Sigmoid colon (tissue), 7 donors: ENCODE measurements around the gene SULF2. TPM values are rescaled to one million over a fixed set of nuclear protein-coding genes. Genes with fewer than 3 reads are reported as not detected.

Source experiments
- DNase-seq: peaks from one replicate; pipeline ENCODE4 v3.0.0-alpha.2; 2019
- H3K27ac ChIP-seq, 4 donors: fragments of 200-600 bp; sonication (generic); one replicate each; pipeline ENCODE4 v1.5.1; 2016 to 2019; ENCODE audit warnings: mild to moderate bottlenecking in 1 of 4
- H3K27me3 ChIP-seq, 3 donors: fragments of 200-600 bp; sonication (generic); one replicate each; pipeline ENCODE4 v1.5.1; 2019; ENCODE audit warnings: mild to moderate bottlenecking in 1 of 3
- H3K36me3 ChIP-seq, 4 donors: fragments of 200-600 bp; sonication (generic); one replicate each; pipeline ENCODE4 v1.5.1; 2016 to 2019
- H3K4me1 ChIP-seq, 4 donors: fragments of 200-600 bp; sonication (generic); one replicate each; pipeline ENCODE4 v1.5.1; 2017 to 2019
- H3K4me3 ChIP-seq, 4 donors: fragments of 200-600 bp; sonication (generic); one replicate each; pipeline ENCODE4 v1.5.1; 2017 to 2019; ENCODE audit warnings: mild to moderate bottlenecking in 2 of 4, moderate library complexity in 1 of 4
- H3K9me3 ChIP-seq, 4 donors: fragments of 200-600 bp in 3 of 4; sonication (generic) in 3 of 4; one replicate each; pipeline versions ENCODE4 v1.5.1 to v1.6.1; 2013 to 2019
- CTCF ChIP-seq, 4 experiments: fragments of 450-650 bp in 3 of 4; fragments of 200-600 bp in 1 of 4; IDR thresholded peaks; one replicate each; pipeline ENCODE4 v1.5.1; 2016 to 2019; ENCODE audit warnings: antibody characterized with exemption in 4 of 4, mild to moderate bottlenecking in 3 of 4, moderate library complexity in 2 of 4
- EP300 ChIP-seq, 4 donors: sonication (generic); formaldehyde crosslinking; IDR thresholded peaks; one replicate each; pipeline ENCODE4 v1.6.1; 2017; ENCODE audit warnings: antibody characterized with exemption in 4 of 4
- POLR2A ChIP-seq, 2 donors: fragments of 450-650 bp; IDR thresholded peaks; one replicate each; pipeline ENCODE4 v1.6.1; 2016; ENCODE audit warnings: antibody characterized with exemption in 2 of 2, mild to moderate bottlenecking in 2 of 2, moderate library complexity in 2 of 2
- POLR2AphosphoS5 ChIP-seq, 4 donors: sonication (generic); formaldehyde crosslinking; IDR thresholded peaks; one replicate each; pipeline ENCODE4 v1.6.1; 2017; ENCODE audit warnings: antibody characterized with exemption in 4 of 4
- WGBS, 2 donors: extraction: QIAGEN DNeasy Blood & Tissue Kit; methylation state at CpG; one replicate each; pipeline ENCODE4 v1.1.7; 2013; 5-methylcytosine and 5-hydroxymethylcytosine counted together
- intact Hi-C: fragments of 100-400 bp; cut with DNase I; formaldehyde crosslinking; loops from one replicate; pipeline ENCODE4 v1.15.1; 2023
- polyA plus RNA-seq, 3 donors: library from polyadenylated mRNA; stranded (reverse); fragments of 200-250 nt; gene quantifications; one replicate each; pipeline ENCODE4 v1.2.3, GENCODE V29; 2013
- total RNA-seq, 4 donors: library from RNA; depleted of rRNA; stranded (reverse); fragments of >200 nt; gene quantifications; one replicate each; pipeline ENCODE4 v1.1.0, GENCODE V29; 2016
- donor health status: healthy with polysubstance abuse.
- donor health status: Bipolar disorder and iron deficiency.
- donor health status: healthy.

The SULF2 gene
- total and polyA plus RNA-seq, 7 donors = 14.6 to 70.1 (median 28.2) TPM

- H3K9me3 ChIP-seq = no peaks in the 10 kb centered on the region
- H3K27me3 ChIP-seq = no peaks in the 10 kb centered on the region
- H3K4me3 ChIP-seq = no peak overlapping the region
- H3K27ac ChIP-seq = no peak overlapping the region
- H3K4me1 ChIP-seq = no peaks in the 10 kb centered on the region
- TF ChIP-seq EP300 (IDR thresholded peaks at IDR 0.05) = no peak
- no peak for TF ChIP-seq CTCF (IDR thresholded peaks at IDR 0.05)
- no peak for TF ChIP-seq POLR2A (IDR thresholded peaks at IDR 0.05)
- TF ChIP-seq POLR2AphosphoS5 (IDR thresholded peaks at IDR 0.05) = no peak
- H3K36me3 ChIP-seq = peaks cover 9 to 98% (median 30%) of the 10 kb centered on the region in 4 donors
- DNase-seq = no peak
- intact Hi-C loops = no loop called here
- 72 to 73% methylated on average over 2 of the region's 2 CpGs for WGBS, 2 donors
Observed at GRCh38 chr20:47656318-47656717, 129.0 kb downstream of the SULF2 start.

GRCh38 chr20:47655635-47656034 is 129.6 kb downstream of the SULF2 start:
- DNase-seq = no peak
- Histone ChIP-seq H3K36me3 (peaks cover 9 to 98% (median 31%) of the 10 kb centered on the region in 4 donors), H3K27ac (no peak overlapping the region), H3K4me3 (no peak overlapping the region), H3K9me3 (no peaks in the 10 kb centered on the region), H3K4me1 (no peaks in the 10 kb centered on the region), H3K27me3 (no peaks in the 10 kb centered on the region)
- TF ChIP-seq POLR2AphosphoS5 (IDR thresholded peaks at IDR 0.05) (no peak), CTCF (IDR thresholded peaks at IDR 0.05) (no peak), EP300 (IDR thresholded peaks at IDR 0.05) (no peak), POLR2A (IDR thresholded peaks at IDR 0.05) (no peak)
- intact Hi-C loops = no loop called here

- Histone ChIP-seq H3K36me3 (peaks cover 12 to 96% (median 33%) of the 10 kb centered on the region in 4 donors), H3K4me3 (no peak overlapping the region), H3K27ac (no peak overlapping the region), H3K4me1 (no peaks in the 10 kb centered on the region), H3K9me3 (no peaks in the 10 kb centered on the region), H3K27me3 (no peaks in the 10 kb centered on the region)
- WGBS, 2 donors = 96% methylated on average over 1 of the region's 1 CpG
- intact Hi-C loops = no loop called here
- DNase-seq = no peak
- TF ChIP-seq CTCF (IDR thresholded peaks at IDR 0.05) (no peak), POLR2A (IDR thresholded peaks at IDR 0.05) (no peak), POLR2AphosphoS5 (IDR thresholded peaks at IDR 0.05) (no peak), EP300 (IDR thresholded peaks at IDR 0.05) (no peak)
Observed at GRCh38 chr20:47654370-47654769, 130.9 kb downstream of the SULF2 start.

- no peak for DNase-seq
- WGBS, 2 donors = 73 to 89% methylated on average over 2 of the region's 2 CpGs
- Histone ChIP-seq H3K9me3 (no peaks in the 10 kb centered on the region), H3K4me3 (no peak overlapping the region), H3K4me1 (no peaks in the 10 kb centered on the region), H3K27ac (no peak overlapping the region), H3K27me3 (no peaks in the 10 kb centered on the region), H3K36me3 (peaks cover 17 to 96% (median 35%) of the 10 kb centered on the region in 4 donors)
- no peak for TF ChIP-seq CTCF (IDR thresholded peaks at IDR 0.05)
- TF ChIP-seq EP300 (IDR thresholded peaks at IDR 0.05) = no peak
- no peak for TF ChIP-seq POLR2A (IDR thresholded peaks at IDR 0.05)
- TF ChIP-seq POLR2AphosphoS5 (IDR thresholded peaks at IDR 0.05) = no peak
- intact Hi-C loops = no loop called here
Observed at GRCh38 chr20:47653869-47654268, 131.4 kb downstream of the SULF2 start.

- no peak overlapping the region for H3K4me3 ChIP-seq
- intact Hi-C loops = no loop called here
- no peak for DNase-seq
- H3K36me3 ChIP-seq = peaks cover 21 to 96% (median 40%) of the 10 kb centered on the region in 4 donors
- 94 to 97% methylated on average over 2 of the region's 2 CpGs for WGBS, 2 donors
- no peak overlapping the region for H3K27ac ChIP-seq
- H3K27me3 ChIP-seq = no peaks in the 10 kb centered on the region
- no peak for TF ChIP-seq POLR2A (IDR thresholded peaks at IDR 0.05)
- TF ChIP-seq CTCF (IDR thresholded peaks at IDR 0.05) = no peak
- no peak for TF ChIP-seq POLR2AphosphoS5 (IDR thresholded peaks at IDR 0.05)
- no peak for TF ChIP-seq EP300 (IDR thresholded peaks at IDR 0.05)
- H3K4me1 ChIP-seq = no peaks in the 10 kb centered on the region
- no peaks in the 10 kb centered on the region for H3K9me3 ChIP-seq
Observed at GRCh38 chr20:47652794-47653193, 132.5 kb downstream of the SULF2 start.
